HEK293T (cell line): ENCODE results near the gene RTP5.

Source experiments
- ARNT ChIP-seq: fragments of 450-650 bp; IDR thresholded peaks from 2 replicates; pipeline ENCODE4 v1.6.1; 2017; ENCODE audit warnings: mild to moderate bottlenecking
- CTBP1 ChIP-seq: fragments of 450-650 bp; IDR thresholded peaks from 2 replicates; pipeline ENCODE4 v1.6.1; 2016; ENCODE audit warnings: borderline replicate concordance
- FOXK2 ChIP-seq: fragments of 450-650 bp; IDR thresholded peaks from 2 replicates; pipeline ENCODE4 v1.6.1; 2016; ENCODE audit warnings: mild to moderate bottlenecking
- FOXM1 ChIP-seq: fragments of 450-650 bp; IDR thresholded peaks from 2 replicates; pipeline ENCODE4 v1.6.1; 2017; ENCODE audit warnings: mild to moderate bottlenecking, borderline replicate concordance
- LEF1 ChIP-seq: fragments of 450-650 bp; IDR thresholded peaks from 2 replicates; pipeline ENCODE4 v1.6.1; 2017; ENCODE audit warnings: mild to moderate bottlenecking, borderline replicate concordance
- NFRKB ChIP-seq: fragments of 450-650 bp; IDR thresholded peaks from 2 replicates; pipeline ENCODE4 v1.6.1; 2016; ENCODE audit warnings: mild to moderate bottlenecking, moderate library complexity
- SP1 ChIP-seq: fragments of 450-650 bp; IDR thresholded peaks from 2 replicates; pipeline ENCODE4 v1.6.1; 2017
- SUZ12 ChIP-seq: fragments of 450-650 bp; IDR thresholded peaks from 2 replicates; pipeline ENCODE4 v1.6.1; 2016; ENCODE audit warnings: mild to moderate bottlenecking
- TARDBP ChIP-seq: fragments of 450-650 bp; IDR thresholded peaks from 2 replicates; pipeline ENCODE4 v1.6.1; 2016

- TF ChIP-seq ARNT (no peak), SP1 (no peak), FOXM1 (no peak), NFRKB (no peak), TARDBP (no peak), FOXK2 (no peak), CTBP1 (no peak), LEF1 (no peak), SUZ12 (no peak)
These were observed 26.4 kb downstream of the RTP5 start for GRCh38 chr2:241895712-241896641.
